GM19239 (cell line): ENCODE results near the gene SMURF1.

Experiments used
- DNase-seq: peaks from one replicate; pipeline ENCODE4 v3.0.0; 2011; ENCODE audit warnings: low spot score; ENCODE audit not compliant: insufficient read length
- FAIRE-seq: peaks from 2 replicates; lab custom pipeline; 2011; peaks lifted over from hg19 to GRCh38; lab: Jason Lieb, UNC

The SMURF1 gene

GRCh38 chr7:99142727-99143520 lies 984 bp downstream of the SMURF1 start:
- FAIRE-seq: peak; percentile 80
- DNase-seq: no peak

DNA sequence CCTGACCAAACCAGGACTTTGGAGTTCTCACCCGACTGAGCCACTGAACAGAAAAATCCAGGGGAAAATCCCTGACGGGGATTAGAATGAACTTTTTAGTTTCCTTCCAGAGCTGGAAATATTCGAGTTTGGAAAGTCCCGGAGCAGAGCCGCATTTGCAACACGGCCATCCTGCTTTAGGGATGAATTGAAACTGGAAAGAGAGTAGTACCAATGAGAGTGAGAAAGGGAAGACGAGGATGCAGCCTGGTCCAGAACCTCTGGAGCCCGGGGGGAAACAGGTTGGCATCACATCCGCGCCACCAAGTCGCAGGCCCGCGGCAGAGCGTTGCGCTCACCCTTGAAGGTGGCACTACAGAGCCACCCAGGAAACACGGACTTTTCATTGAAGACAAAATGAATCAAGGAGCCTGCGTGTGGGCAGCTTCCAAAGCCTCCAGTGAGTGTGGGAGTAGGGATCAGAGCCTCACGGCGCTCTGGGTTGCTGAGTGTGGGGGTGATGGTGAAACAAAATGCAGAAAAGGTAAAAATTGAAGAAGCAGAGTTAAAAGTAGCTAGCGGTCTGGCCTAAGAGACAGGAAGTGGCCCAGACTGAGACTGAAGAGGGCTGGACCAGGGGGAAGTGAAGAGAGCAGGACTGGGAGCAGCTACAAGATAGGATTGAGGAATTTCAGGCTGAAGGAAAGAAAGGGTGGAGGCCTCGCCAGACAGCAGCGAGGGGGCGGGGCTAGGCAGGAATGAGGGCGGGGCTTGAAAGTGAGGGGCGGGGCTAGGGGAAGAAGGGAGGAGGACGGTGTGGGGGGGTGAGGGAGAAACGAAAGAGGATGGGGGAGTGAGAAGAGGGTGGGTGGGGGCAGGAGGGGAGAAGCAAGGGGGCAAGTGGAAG lies 1.8 kb downstream of the SMURF1 start:
- no peak for FAIRE-seq
- DNase-seq: no peak

DNA sequence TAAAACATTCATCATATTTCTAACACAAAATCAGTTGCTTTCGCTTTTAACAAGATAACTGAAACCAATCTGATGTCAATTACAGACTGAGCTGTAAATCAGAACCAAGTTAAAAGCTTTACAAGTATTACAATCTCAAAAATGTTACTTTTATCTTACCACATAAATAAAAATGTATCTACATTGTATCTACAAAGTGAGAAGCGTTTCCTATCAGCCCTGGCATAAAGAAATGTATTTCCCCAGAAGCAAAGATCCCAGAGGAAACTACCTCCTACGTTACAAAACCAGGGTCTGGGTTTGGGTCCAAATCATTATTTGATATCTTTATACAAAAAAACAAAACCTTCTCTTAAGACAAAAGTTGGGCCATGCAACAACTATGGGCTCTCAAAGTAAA lies 2.6 kb downstream of the SMURF1 start:
- DNase-seq (no peak), FAIRE-seq (no peak)

DNA sequence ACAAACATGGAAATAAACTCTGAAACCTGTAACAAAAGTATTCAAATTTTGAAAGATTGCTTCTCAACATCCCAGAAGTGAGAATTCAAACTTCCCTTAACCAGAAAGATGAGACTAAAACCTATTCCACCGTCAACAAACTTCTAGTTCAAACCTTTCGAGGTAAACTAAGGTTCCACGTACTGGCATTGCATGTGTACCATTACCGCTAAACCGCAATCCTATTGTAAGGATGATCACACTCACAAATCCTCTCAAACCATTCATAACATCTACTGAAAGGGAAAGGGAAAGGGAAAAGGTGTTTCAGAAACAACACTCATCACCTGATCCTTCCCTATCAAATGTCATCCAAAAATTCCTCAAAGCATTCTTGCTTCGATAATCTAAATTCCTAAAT lies 3.1 kb downstream of the SMURF1 start:
- no peak for FAIRE-seq
- no peak for DNase-seq

GRCh38 chr7:99139036-99139435 lies 4.9 kb downstream of the SMURF1 start:
- FAIRE-seq: no peak

DNA sequence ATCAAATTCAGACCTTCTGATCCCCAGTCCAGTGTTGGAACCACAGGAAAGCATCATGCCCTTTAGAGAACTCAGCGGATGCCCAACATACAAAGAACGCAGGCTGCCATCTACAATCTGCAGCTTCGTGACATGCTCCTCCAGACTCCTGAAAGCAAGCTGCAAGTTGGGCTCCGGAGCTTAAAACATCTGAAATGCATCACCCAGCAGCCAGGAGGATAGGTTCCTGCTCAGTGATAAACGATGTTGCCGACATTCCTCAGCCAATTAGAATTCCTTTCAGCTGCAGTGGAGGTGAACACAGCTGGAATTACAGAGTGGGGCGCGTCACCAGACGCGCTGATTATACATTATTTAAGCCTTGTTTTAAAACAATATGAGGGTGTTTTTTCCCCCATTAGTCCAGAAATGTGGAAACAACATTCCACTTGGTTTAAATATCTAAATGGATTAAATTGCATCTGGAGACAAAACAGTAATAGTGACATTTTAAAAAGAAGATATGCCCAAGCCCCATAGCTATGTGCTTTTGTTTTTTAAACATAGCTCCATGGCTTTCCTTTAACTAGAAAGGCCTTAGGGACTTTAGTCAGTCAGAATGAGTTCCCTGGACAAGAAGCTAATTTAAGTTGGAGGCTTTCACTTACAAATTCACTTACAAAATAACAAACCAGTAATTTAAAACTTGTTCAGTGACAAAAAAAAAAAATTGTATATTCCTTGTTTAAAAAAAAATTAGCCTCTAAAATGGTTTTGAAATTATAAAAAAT lies 6.3 kb downstream of the SMURF1 start:
- FAIRE-seq (no peak), DNase-seq (no peak)

More at GRCh38 chr7:99139036-99139435, 4.9 kb downstream of the SMURF1 start:
- no peak for DNase-seq

GRCh38 chr7:99135938-99136337 lies 8.0 kb downstream of the SMURF1 start:
- DNase-seq: no peak
- FAIRE-seq: no peak

DNA sequence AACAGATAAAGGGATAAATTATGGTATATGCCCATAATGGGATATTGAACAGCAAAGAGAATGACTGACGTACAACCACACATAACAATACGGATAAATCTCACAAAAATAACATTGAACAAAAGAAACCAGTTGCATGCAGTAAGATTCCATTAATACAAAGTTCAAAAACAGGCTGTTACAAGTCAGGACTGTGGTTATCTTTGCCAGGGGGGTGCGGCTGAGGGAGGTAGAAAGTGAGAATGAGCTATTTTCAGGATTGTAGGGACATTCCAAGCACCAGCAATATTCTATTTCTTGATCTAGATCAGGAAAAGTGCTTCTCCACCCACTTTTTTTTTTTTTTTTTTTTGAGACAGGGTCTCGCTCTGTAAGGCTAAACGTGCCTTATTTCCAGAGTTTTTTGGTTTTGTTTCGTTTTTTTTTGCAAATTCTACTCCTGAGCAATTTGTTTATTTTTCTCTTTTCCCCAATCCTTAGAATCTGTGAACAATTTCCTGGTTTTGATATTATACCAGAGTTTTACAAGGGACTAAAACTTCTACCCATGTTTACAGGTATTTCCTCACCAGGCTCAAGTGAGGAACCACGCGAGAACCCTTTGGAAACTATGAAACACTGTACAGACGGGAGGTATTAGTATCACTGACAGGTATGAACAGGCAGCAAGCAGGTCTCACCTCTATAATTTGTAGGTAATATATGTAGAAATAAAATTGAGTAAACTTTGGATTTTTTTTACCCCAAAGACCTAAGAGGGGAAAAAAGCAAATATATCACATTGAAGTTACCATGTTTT lies 9.9 kb downstream of the SMURF1 start:
- FAIRE-seq (no peak), DNase-seq (no peak)

GRCh38 chr7:99132595-99133321 lies 11.2 kb downstream of the SMURF1 start:
- FAIRE-seq (no peak), DNase-seq (no peak)

DNA sequence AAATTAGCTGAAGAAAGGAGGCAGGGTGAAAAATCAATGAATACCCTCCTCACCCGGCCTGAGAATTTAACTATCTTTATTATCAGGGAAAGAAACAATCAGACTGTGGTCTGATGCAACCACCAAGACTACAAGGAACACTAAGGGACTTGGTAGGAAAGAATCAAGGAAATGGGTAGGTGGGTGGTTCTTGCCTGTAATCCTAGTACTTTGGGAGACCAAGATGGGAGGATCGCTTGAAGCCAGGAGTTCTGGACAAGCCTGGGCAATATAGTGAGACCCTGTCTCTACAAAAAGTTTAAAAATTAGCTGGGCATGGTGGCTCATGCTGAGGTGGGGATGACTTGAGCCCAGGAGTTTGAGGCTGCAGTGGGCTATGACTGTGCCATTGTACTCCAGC lies 12.6 kb downstream of the SMURF1 start:
- DNase-seq (no peak), FAIRE-seq (no peak)

DNA sequence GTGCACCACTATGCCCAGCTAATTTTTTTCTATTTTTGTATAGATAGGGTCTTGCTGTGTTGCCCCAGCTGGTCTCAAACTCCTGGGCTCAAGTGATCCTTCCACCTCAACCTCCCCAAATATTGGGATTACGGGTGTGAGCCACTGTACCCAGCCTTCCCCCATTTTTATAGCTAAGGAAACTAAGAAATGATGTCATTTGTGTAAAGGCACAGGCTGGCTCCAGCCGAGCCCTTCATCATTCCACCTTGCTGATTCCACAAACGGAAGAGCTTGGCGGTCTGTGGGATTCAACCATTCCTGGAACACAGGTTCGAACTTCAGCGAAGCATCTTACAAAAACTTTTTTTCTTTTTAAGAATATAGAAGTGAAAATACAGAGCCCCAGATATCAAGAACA lies 14.4 kb downstream of the SMURF1 start:
- DNase-seq (no peak), FAIRE-seq (no peak)

GRCh38 chr7:99129001-99129400 lies 14.9 kb downstream of the SMURF1 start:
- DNase-seq: no peak
- FAIRE-seq: no peak

GRCh38 chr7:99128076-99128950 lies 15.6 kb downstream of the SMURF1 start:
- FAIRE-seq (no peak), DNase-seq (no peak)

DNA sequence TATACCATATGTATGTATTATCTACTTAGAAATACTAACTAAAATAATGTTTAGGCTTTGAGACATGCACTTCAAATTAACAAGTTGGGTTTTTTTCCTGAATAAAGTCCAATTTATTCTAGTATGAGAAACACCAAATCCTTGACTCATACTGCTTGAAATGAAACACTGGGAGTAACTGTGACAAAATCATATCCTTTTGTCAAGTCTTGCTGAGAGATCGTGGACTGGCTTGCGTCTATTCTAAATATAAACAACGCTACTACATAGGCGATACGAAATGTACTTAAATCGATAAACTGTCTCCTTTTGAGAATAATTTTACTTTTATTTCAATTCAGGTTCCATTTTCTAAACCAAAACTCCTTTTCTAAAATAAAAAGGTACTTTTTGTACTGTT lies 16.3 kb downstream of the SMURF1 start:
- DNase-seq: no peak
- FAIRE-seq: no peak

GRCh38 chr7:99126921-99127553 lies 16.9 kb downstream of the SMURF1 start:
- DNase-seq: no peak

GRCh38 chr7:99125505-99125865 lies 18.4 kb downstream of the SMURF1 start:
- no peak for FAIRE-seq
- DNase-seq: no peak

More at GRCh38 chr7:99126921-99127553, 16.9 kb downstream of the SMURF1 start:
- no peak for FAIRE-seq

- FAIRE-seq: no peak
- no peak for DNase-seq
These were observed 19.0 kb downstream of the SMURF1 start for GRCh38 chr7:99124751-99125504.
